Rectal smooth muscle tissue (tissue), 1 donor: Measurements from ENCODE around the gene PXMP4.
A peak's percentile ranks its signal among the peaks of the same experiment; 100 is the strongest.
"Not testable (repeated sequence)": the region's sequence is repeated elsewhere in the genome, so short reads cannot be mapped to it uniquely, and the experiment has no call there.

Source experiments
- H3K27ac ChIP-seq: one replicate; pipeline ENCODE4 v1.7.0; 2013; ENCODE audit warnings: low read depth, low read length, inconsistent platforms
- H3K27me3 ChIP-seq: one replicate; pipeline ENCODE4 v1.7.0; 2013; ENCODE audit warnings: low read length; ENCODE audit not compliant: control insufficient read depth, insufficient read depth
- H3K36me3 ChIP-seq: one replicate; pipeline ENCODE4 v1.7.0; 2013; ENCODE audit warnings: low read length; ENCODE audit not compliant: control insufficient read depth, insufficient read depth
- H3K4me1 ChIP-seq: one replicate; pipeline ENCODE4 v1.7.0; 2013; ENCODE audit warnings: low read length; ENCODE audit not compliant: control insufficient read depth, insufficient read depth
- H3K4me3 ChIP-seq: one replicate; pipeline ENCODE4 v1.7.0; 2013; ENCODE audit warnings: low read length
- H3K9ac ChIP-seq: one replicate; pipeline ENCODE4 v1.7.0; 2013; ENCODE audit warnings: low read length

The PXMP4 gene

DNA sequence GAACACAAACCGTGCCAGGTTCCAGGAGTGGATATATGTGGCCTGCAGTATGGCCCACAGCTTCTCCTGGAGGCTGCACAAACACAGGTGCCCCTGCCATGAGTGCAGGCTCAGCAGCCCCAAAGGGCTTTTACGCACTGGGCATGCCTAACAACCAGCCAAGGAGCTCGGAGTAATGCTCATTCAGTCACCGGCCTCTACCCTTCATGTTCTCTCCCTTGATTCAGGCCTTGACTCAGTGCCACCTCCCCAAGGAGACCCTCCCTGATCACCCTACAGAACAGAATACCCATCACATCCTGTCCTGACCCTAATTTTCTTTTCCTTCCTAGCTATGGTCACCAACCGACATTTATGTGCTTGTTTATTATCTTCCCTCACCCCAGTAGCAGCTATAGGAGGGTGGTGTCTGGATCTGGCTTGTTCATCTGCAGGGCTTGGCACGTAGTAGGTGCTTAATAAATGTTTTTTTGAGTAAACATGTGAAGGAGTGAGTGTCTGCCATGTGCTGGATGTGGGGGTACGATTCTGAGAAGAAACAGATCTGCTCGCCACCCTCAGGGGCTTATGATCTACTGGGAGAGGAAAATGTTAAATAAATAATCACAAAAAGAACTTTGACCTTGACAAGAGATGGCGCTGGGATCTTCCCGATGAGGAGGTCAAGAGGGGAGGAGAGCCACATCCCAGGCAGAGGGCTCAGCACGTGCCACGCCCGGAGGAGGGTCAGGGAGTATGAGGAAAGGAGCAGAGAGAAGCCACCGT is 9.2 kb downstream of the PXMP4 start:
- peaks cover 27% of the 10 kb centered on the region for H3K36me3 ChIP-seq
- no peak overlapping the region for H3K4me3 ChIP-seq
- H3K4me1 ChIP-seq, result no peaks in the 10 kb centered on the region
- no peak overlapping the region for H3K9ac ChIP-seq
- H3K27me3 ChIP-seq, result no peaks in the 10 kb centered on the region
- no peak overlapping the region for H3K27ac ChIP-seq

DNA sequence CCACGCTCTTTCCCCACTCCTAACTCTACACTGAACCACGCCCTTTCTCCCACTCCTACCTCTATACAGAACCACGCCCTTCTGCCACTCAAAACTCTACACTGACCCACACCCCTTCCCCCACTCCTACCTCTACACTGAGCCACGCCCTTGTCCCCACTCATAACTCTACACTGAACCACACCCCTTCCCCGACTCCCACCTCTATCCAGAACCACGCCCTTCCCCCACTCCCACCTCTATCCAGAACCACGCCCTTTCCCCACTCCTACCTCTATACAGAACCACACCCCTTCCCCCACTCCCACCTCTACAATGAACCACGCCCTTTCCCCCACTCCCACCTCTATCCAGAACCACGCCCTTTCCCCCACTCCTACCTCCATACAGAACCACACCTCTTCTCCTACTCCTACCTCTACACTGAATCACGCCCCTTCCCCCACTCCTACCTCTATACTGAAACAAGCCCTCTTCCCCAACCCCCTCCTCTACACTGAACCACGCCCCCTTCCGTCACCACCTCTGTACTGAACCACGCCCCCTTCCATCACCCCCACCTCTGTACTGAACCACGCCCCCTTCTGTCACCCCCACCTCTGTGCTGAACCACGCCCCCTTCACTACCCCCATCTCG is 10.1 kb downstream of the PXMP4 start:
- Histone ChIP-seq H3K27me3 (no peaks in the 10 kb centered on the region), H3K27ac (no peak overlapping the region), H3K9ac (no peak overlapping the region), H3K4me1 (no peaks in the 10 kb centered on the region), H3K4me3 (no peak overlapping the region), H3K36me3 (peaks cover 27% of the 10 kb centered on the region)

DNA sequence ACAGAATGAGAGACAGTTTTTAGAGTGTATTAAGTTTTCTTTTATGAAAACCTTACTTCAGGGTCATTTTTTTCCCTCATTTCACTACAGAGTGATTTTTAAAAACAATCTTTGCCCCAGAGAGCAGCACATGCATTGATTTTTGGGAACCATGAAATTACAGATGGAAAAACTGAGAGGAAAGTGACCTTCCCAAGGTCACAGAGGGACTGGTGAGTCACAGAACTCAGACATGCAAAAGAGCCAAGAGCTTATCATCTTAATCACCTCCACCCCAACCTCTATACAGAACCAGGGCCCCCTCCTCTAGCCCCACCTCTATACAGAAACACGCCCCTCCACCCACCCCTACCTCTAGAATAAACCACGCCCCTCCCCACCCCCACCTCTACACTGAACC is 10.7 kb downstream of the PXMP4 start:
- H3K27ac ChIP-seq, result no peak overlapping the region
- no peak overlapping the region for H3K4me3 ChIP-seq
- H3K36me3 ChIP-seq, result peaks cover 27% of the 10 kb centered on the region

DNA sequence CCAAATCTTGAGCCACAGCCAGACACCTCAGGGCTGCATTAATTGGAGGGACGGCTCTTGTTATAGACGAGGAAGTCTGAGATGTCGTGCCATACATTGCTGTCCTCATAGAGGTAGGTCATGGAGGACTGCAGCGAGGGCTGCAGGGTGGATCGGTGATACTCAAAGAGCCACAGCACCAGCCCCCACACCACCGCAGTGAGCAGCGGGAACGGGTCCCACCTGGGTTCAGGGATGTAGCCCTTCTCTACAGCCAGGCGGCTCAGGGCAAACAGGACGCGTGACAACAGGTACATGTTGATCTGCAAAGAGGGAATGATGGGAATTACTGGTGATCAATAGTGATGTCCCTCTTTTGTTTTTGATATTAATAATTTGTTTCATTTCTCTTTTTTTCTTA is 12.4 kb downstream of the PXMP4 start:
- Histone ChIP-seq H3K36me3 (peaks cover 17% of the 10 kb centered on the region), H3K9ac (no peak overlapping the region), H3K27ac (no peak overlapping the region), H3K4me3 (no peak overlapping the region), H3K4me1 (peaks cover 3% of the 10 kb centered on the region), H3K27me3 (no peaks in the 10 kb centered on the region)

More for the DNA sequence above, 10.7 kb downstream of the PXMP4 start:
- Histone ChIP-seq H3K27me3 (no peaks in the 10 kb centered on the region), H3K9ac (no peak overlapping the region), H3K4me1 (no peaks in the 10 kb centered on the region)

DNA sequence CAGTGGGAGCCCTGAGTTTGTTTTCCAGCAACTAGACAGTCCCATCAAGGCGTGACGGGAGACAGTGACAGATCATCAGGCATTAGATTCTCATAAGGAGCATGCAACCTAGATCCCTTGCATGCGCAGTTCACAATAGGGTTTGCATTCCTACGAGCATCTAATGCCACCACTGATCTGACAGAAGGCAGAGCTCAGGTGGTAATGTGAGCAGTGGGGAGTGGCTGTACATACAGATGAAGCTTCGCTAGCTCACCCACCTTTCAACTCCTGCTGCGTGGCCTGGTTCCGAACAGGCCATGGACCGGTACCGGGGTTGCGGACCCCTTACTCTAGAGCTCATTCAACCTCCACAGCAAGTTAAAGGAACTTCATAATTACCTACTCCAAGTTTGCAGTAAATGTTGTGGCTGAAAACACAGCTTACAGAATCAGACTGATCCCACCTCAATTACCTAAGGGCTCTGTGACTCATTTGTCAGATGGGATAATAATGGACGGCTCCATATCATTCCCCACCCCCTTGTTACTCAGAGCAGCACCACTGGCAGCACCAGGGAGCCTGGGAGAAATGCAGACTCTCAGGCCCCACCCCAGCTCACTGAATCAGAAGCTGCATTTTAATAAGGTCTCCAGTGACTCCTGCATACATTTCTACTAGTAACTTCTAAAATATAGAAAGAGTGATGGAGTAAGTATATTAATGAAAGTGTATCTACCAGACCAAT is 15.7 kb downstream of the PXMP4 start:
- no peak overlapping the region for H3K9ac ChIP-seq
- H3K27me3 ChIP-seq, result no peaks in the 10 kb centered on the region
- H3K27ac ChIP-seq, result no peak overlapping the region
- peaks cover 3% of the 10 kb centered on the region for H3K36me3 ChIP-seq
- H3K4me1 ChIP-seq, result peaks cover 3% of the 10 kb centered on the region
- H3K4me3 ChIP-seq, result no peak overlapping the region

DNA sequence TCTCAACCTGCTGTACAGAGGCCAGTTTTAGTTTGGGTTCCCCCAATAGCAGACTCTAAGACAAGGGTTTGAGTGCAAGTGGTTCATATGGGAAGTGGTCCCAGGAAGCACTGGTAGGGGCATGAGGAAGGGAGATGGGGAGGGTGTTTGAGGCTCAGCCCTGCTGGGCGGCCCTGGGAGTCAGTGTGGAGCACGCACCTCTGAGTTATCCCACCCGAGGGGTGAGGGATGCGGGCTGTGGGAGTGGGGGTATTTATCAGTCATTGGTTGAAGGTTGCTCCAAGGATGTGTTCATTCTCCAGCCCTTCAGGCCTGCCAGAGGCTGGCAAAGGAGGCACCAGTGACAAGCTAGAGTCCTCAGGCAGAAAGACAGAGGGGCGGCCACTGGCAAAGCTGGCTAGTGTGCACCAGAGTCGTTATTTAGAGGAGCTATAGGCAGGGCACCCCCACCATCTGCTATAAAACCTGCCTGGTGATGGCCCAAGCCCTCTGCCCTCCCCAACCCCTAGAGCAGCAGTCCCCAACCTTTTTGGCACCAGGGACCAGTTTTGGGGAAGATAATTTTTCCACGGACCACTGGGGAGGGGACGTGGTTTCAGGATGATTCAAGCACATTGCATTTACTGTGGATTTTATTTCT is 16.5 kb downstream of the PXMP4 start:
- Histone ChIP-seq H3K9ac (no peak overlapping the region), H3K4me1 (peaks cover 3% of the 10 kb centered on the region), H3K27ac (no peak overlapping the region), H3K27me3 (no peaks in the 10 kb centered on the region), H3K4me3 (no peak overlapping the region), H3K36me3 (peaks cover 3% of the 10 kb centered on the region)

DNA sequence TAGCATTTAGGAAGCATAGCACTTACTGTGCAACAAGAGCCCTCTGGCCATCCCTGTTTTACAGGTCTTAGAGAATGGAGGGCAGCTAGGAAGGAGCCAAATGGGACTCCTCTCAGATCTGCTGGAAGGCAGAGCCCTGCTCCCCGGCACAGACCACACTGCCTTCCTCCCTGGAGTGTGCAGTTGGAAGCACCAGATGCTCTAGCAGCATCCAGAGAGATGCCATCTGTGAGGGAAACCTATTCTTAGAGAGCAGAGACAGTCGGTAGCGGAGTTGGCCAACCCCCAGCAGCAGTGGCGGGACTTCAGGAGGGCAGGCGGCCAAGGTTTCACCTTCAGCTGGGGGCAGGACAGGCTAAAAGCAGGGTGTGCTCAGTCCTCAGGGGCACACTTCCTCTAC is 17.2 kb downstream of the PXMP4 start:
- Histone ChIP-seq H3K27me3 (no peaks in the 10 kb centered on the region), H3K36me3 (peaks cover 3% of the 10 kb centered on the region), H3K4me3 (no peak overlapping the region), H3K9ac (no peak overlapping the region), H3K4me1 (peaks cover 3% of the 10 kb centered on the region), H3K27ac (no peak overlapping the region)

DNA sequence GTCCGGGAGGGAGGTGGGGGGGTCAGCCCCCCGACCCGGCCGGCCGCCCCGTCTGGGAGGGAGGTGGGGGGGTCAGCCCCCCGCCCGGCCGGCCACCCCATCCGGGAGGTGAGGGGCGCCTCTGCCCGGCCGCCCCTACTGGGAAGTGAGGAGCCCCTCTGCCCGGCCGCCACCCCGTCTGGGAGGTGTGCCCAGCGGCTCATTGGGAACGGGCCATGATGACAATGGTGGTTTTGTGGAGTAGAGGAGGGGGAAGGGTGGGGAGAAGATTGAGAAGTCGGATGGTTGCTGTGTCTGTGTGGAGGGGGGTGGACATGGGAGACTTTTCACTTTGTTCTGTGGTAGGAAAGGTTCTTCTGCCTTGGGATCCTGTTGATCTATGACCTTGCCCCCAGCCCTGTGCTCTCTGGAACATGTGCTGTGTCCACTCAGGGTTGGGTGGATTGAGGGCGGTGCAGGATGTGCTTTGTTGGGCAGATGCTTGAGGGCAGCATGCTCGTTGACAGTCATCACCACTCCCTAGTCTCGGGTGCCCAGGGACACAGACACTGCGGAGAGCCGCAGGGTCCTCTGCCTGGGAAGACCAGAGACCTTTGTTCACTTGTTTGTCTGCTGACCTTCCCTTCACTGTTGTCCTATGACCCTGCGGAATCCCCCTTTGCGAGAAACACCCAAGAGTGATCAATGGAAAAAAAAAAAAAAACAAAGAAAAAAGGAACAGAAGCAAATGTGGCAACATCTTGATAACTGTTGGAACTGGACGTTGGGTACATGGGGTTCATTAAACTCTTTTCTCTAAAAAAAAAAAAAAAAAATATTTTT is 18.3 kb downstream of the PXMP4 start:
- Histone ChIP-seq H3K27me3 (no peaks in the 10 kb centered on the region), H3K4me1 (peaks cover 10% of the 10 kb centered on the region)

DNA sequence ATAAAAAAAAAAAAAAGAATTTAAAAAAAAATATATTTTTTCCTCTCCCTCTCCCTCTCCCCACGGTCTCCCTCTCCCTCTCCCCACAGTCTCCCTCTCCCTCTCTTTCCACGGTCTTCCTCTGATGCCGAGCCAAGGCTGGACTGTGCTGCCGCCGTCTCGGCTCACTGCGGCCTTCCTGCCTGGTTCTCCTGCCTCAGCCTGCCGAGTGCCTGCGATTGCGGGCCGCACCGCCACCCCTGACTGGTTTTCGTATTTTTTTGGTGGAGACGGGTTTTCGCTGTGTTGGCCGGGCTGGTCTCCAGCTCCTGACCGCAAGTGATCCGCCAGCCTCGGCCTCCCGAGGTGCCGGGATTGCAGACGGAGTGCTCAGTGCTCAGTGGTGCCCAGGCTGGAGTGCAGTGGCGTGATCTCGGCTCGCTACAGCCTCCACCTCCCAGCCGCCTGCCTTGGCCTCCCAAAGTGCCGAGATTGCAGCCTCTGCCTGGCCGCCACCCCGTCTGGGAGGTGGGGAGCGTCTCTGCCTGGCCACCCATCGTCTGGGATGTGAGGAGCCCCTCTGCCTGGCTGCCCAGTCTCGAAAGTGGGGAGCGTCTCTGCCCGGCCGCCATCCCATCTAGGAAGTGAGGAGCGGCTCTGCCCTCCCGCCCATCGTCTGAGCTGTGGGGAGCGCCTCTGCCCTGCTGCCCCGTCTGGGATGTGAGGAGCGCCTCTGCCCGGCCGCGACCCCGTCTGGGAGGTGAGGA is 19.2 kb downstream of the PXMP4 start:
- not testable (repeated sequence) for H3K27me3 ChIP-seq, H3K4me3 ChIP-seq, H3K36me3 ChIP-seq, H3K9ac ChIP-seq, H3K27ac ChIP-seq
- peaks cover 11% of the 10 kb centered on the region for H3K4me1 ChIP-seq

More for the DNA sequence above, 18.3 kb downstream of the PXMP4 start:
- peaks cover 3% of the 10 kb centered on the region for H3K36me3 ChIP-seq
- H3K4me3 ChIP-seq, result no peak overlapping the region
- H3K27ac ChIP-seq, result no peak overlapping the region
- no peak overlapping the region for H3K9ac ChIP-seq

DNA sequence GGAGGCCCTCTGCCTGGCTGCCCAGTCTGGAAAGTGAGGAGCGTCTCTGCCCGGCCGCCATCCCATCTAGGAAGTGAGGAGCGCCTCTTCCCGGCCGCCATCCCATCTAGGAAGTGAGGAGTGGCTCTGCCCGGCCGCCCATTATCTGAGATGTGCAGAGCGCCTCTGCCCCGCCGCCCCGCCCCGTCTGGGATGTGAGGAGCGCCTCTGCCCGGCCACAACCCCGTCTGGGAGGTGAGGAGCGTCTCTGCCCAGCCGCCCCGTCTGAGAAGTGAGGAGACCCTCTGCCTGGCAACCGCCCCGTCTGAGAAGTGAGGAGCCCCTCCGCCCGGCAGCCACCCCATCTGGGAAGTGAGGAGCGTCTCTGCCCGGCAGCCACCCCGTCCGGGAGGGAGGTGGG is 21.1 kb downstream of the PXMP4 start:
- not testable (repeated sequence) for H3K36me3 ChIP-seq, H3K27me3 ChIP-seq, H3K4me3 ChIP-seq, H3K27ac ChIP-seq, H3K9ac ChIP-seq
- peaks cover 13% of the 10 kb centered on the region for H3K4me1 ChIP-seq

DNA sequence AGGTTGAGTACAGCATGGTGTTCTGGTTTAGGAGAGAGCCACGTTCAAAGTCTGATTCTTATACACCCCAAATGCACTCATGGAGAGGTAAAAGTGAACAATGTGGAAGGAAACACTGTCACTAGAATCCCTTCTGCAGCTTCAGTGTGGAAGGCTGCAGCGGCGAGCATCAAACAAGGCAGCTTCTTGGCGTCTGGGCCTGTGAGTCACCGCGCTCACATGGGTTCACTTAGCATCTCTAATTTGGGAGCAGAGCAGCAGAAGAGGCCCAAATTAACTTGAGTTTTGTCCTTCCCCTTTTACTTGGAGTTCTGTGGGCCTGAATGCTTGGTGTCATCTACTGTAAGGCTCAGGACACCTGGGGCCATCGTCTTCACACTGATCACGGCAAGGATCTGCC is 23.0 kb downstream of the PXMP4 start:
- no peaks in the 10 kb centered on the region for H3K27me3 ChIP-seq
- no peak overlapping the region for H3K4me3 ChIP-seq
- H3K27ac ChIP-seq, result peak overlapping the region; percentile 63
- H3K4me1 ChIP-seq, result peaks cover 11% of the 10 kb centered on the region
- no peak overlapping the region for H3K9ac ChIP-seq
- no peaks in the 10 kb centered on the region for H3K36me3 ChIP-seq
